GM12872 (cell line): ENCODE data around the gene TPSB2.

ENCODE experiments used
- CTCF ChIP-seq: IDR thresholded peaks from 3 replicates; pipeline ENCODE4 v1.5.1; 2011; ENCODE audit warnings: low read depth, mild to moderate bottlenecking, low read length, moderate library complexity; ENCODE audit not compliant: insufficient read depth

Gene TPSB2

GRCh38 chr16:1202274-1202673, 27.7 kb downstream of the TPSB2 start:
- TF ChIP-seq CTCF = no peak

GRCh38 chr16:1201444-1201843, 28.5 kb downstream of the TPSB2 start:
- no peak for TF ChIP-seq CTCF

- no peak for TF ChIP-seq CTCF
Measured at GRCh38 chr16:1200014-1200627, 29.9 kb downstream of the TPSB2 start.

- no peak for TF ChIP-seq CTCF
Measured at GRCh38 chr16:1199347-1200013, 30.5 kb downstream of the TPSB2 start.

GRCh38 chr16:1198194-1198593, 31.8 kb downstream of the TPSB2 start:
- no peak for TF ChIP-seq CTCF

- no peak for TF ChIP-seq CTCF
Measured at GRCh38 chr16:1197237-1197866, 32.6 kb downstream of the TPSB2 start.

GRCh38 chr16:1196494-1196893, 33.5 kb downstream of the TPSB2 start:
- TF ChIP-seq CTCF = no peak
